NCI-H446 treated with DMSO at 0.1 percent for 48 hours (cell line): ENCODE results near the gene ATXN1.

ENCODE experiments used
- DNase-seq: peaks from one replicate; lab custom pipeline; 2025; lab: John Stamatoyannopoulos, UW

ATXN1 gene

DNA sequence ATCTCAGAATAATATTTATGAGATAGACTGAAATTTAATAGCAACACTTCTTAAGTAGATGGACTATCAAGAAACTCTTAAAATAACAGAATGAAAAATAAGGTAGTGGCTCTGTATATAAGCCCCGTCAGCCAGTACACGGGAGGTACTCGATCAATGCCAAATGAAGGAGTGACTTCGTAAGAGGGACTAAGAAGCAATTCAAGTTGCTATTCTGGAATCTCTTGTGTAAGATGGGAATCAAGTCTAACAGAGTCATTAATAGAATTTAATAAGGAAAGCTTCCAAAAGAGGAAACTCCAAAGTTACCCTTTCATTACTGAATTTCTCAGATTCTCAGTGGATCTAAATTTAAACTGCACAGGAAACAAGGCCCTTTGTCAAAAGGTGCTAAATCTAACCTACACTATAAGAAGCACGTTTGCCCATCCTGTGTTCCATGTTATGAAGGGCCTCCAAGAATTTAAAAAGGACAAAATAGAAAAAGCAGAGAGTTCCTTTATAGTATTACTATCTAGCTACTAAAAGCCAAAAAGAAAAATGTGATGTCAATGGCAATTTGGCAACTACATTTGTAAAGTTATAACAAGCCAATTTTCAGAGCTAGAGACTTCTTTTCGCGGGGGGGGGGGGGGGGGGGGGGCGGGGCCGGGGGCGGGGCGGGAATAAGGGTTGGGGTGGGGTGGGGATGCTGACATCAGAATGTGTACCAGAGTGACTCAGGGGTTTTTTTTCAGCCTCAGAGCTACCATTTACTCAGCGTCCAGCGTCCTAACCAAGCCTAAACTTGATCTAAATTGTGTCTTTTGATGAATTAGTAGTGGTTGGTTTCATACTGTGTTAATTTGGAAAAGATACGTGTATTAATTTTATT lies 322.3 kb downstream of the ATXN1 start:
- no peak for DNase-seq

GRCh38 chr6:16437984-16438383 lies 323.3 kb downstream of the ATXN1 start:
- DNase-seq: no peak

- no peak for DNase-seq
Observed at GRCh38 chr6:16437095-16437494, 324.2 kb downstream of the ATXN1 start.

GRCh38 chr6:16436550-16436949 lies 324.7 kb downstream of the ATXN1 start:
- DNase-seq: no peak

DNA sequence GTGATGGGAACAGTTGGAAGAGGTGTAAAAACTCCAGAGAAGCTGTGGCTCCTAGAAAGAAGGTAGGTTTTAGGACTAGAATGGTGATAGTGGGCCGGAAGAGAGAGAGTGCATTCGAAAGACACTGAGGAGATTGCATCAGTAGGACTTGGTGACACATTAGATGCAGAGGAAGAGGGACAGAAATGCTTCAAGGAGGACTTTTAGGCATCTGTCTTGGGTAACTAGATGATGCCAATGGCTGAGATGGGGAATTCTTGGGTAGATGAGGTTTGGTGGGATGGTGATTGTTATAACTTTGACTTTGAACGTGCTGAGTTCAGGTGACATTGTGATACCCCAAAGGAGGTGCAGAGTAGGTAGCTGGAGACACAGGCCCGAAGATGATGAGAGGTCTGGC lies 326.4 kb downstream of the ATXN1 start:
- no peak for DNase-seq

DNA sequence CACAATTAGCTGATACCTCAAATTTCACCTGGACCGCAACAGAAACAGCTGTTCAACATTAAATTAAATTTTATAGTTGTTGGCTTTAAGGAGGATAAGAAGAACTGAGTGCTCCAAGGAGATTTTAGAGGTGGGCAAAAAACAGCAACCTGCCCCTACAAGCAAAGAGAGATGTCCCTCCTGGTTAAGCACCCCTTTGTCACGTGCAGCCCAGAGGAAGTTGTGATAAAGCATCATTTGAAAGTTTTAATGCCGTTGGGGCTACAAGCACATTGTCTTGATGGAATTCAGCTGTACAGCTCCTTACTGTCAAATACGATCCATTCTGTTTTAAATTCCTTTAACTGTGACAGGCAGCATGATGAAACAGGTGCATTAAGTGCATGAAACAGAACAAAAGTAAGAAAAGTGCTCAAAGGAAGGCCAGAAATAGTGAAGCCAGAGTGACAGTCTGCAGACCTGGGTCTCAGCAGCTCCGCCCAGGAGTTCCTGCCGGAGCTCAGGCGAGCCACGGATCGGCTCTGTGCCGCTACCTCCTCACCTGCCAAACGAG lies 327.8 kb downstream of the ATXN1 start:
- DNase-seq: no peak

DNA sequence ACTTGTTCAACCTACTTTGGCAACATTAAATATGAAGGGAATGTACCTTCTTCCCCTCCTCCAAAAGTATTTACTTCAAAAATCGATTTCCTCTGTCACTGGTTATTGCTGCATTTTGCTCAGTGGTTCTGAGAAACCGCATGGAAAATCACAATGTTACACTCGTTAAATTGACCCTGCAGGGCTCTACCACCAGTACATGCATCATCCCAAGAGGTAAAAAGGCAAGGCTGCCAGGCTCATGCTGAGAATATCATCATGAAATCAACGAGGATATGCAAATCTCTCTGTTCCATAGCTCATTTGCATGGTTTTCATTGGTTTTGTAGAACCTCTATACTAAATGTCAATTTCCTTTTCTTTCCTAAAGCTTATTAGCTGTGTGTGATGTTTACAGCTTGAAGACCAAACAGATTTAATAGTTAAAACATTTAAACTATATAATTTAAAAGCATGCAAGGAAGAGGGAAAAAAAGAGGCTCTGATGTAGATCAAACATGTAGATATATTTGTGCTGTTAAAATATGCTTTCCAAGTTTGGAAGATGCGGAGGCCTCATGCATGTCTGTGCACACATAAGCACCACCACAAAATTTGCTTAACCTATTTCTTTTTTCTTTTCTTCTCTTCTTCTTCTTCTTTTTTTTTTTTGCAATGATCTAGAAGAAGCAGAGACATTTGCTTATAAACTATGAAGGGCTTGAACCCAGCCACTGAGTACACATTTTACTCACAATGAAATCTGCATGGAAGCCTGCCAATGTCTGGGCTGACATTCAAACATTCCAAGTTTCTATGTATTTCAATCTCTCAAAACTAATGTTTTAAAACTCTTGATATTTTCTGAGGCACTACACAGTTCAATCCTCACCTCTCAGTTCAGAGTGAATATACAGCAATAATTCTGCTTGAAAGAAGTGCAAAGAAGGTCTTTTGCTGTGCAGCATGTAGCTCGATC lies 328.9 kb downstream of the ATXN1 start:
- no peak for DNase-seq

GRCh38 chr6:16431106-16431505 lies 330.2 kb downstream of the ATXN1 start:
- DNase-seq: no peak

GRCh38 chr6:16430391-16431089 lies 330.7 kb downstream of the ATXN1 start:
- no peak for DNase-seq

DNA sequence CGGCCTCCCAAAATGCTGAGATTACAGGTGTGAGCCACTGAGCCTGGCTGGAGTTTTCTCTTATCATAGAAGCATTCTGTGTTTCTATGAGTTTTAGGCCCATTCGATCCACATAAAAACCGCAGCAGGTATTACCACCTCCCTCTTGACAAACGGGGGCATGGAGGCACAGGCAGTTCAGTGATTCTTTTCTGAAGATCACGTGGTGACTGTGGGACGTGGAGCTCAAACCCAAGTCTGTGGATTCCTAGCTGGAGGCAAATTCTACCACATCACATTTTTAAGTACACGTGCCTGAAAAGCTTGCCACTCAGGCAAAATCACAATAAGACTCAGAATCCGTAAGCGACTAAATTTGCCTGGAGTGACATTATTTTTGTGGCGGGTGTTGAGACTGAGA lies 331.6 kb downstream of the ATXN1 start:
- no peak for DNase-seq

DNA sequence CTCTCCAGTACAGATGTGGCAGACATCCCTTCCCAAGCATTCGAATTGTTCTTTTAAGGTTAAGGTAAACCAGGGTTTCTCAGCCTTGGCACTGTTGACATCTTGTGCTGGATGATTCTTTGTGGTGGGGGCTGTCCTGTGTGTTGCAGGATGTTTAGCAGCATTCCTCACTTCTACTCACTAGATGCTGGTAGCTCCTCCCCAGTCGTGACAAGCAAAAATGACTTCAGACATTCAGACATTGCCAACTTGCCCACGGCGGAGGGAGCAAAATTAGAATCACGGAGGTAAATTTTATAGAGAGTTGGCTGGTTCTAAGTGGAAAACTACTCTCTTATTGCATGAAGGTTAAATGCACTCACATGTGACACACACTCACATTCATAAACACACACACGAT lies 334.1 kb downstream of the ATXN1 start:
- no peak for DNase-seq

GRCh38 chr6:16425881-16426615 lies 335.2 kb downstream of the ATXN1 start:
- peak; percentile 94 for DNase-seq

- no peak for DNase-seq
Observed at GRCh38 chr6:16421462-16421960, 339.7 kb downstream of the ATXN1 start.

DNA sequence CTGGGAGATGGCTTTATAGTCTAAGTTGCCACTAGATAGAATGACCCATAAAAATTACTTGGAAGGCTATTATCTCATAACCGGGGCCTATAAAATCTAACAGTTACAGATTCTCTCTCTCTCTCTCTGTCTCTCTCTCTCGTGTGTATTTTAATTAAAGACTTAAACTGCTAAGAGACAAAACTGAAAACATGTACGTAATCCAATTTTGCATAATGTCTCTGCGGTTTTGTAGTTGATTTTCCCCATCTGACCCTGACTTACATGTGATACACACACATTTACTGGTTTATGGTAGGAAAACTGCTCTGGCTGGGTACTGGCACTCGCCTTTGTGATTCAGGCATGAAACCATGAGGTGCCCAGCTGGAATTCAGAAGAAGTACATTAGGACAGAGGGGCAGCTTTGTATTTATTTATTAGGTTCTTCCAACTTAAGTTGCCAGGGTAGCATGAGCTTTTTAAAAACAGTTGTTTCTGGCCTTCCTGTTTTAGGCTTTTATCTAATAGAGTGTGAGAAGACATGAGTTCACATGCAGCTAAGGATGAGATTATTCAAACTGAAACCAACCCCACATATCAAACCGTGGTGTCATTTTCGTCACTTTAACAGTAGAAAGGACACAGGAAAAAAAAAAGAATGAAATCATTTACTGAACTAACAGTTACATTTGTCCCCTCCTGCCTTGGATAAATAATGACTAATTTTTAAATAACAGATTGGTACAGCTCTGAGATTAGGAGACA lies 340.4 kb downstream of the ATXN1 start:
- DNase-seq: peak; percentile 11

DNA sequence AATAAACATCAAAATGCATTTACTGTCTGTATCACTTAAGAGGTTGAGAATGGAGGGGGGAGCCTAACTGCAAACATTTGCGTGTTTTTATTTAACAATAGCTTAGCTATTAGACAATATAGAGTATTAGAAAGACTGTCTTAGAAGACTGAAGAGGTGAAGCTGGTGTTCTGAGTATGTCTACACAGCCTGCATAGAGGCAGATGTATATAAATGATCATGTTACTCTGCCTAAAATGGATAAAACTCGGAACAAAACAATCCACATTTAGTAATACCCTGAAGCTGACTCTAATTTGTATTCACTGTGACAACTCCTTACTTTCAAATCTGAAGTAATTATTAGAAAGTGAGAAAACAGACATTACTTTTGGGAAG lies 340.9 kb downstream of the ATXN1 start:
- no peak for DNase-seq

- no peak for DNase-seq
Observed at GRCh38 chr6:16419636-16420336, 341.5 kb downstream of the ATXN1 start.

DNA sequence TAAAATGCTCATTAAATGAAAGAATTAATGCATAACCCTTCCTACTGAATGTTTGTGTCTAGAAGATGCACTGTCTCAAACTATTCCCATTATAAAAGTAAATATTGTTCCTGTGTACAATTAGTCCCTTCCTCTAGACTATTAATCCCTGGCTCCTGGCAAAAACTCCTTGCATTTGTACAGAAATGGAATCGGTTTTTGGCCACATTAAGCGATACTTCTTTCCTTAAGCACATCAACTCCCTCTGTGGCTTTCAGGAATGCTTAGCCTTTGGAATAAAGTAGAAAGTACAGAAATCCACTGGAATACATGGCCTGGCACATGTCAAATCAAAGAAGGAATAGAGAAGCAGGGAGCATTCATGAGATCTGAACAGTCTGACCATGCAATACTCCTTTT lies 343.1 kb downstream of the ATXN1 start:
- DNase-seq: no peak

DNA sequence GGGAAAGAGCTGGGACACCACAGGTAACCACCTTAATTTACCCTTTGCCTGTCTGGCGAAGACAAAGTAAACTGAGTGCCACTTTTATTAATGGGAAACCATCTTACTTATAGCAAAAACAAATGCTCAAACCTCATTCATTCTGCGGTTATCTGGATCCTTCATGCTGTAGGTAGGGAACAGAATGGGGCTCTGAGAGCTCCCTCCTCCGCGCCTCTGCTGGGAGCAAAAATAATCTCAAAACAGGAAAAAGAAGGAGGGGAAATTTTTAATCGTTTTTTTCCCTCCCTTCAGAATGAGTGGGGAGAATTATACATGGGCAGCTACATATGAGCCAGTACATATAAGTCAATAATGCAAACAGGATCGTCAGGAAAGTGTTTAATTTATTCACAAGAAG lies 345.6 kb downstream of the ATXN1 start:
- no peak for DNase-seq

DNA sequence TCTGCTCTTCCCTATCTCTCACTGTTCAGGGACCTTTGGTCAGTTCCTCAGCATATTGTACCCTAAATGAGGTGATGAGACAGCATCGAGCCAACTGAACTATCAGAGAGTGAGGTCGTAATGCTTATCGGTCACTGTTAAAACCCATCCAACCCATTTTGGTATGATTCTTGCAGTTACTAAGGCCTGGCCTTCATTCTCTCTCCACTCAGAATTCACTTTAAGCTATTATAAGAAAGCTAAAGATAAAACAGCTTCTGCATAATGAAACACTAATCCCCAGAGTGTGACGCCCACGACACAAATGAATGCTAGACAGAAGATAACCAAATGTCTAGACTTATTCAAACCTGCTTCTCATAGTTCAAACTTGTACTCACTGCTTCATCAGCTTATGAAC lies 347.1 kb downstream of the ATXN1 start:
- DNase-seq: no peak

DNA sequence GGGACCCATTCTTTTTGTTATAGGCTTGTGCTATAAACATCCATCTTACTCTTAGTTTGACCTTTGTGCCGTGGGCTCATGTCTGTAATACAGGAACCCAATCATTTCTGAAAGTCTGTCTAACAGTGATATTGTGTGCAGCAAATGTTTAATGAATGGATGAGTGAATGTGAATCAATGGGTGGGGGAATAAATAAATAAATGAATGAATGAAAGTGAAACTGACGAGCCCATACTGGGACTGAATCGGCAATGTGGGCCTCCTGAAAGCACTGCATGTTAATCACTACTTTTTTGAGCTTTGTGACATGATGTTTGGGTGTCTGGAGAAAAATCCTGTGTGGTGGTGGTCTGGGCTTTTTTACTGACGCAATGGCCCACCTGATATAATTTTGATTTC lies 347.9 kb downstream of the ATXN1 start:
- no peak for DNase-seq
